SK-N-SH treated with all-trans-retinoic acid at 6 μM for 48 hours (cell line): ENCODE measurements around the gene PLXDC2.

Source experiments
- ATAC-seq: fragments of 200-7000 bp; cut with Tn5 transposase; 3 replicates; pipeline ENCODE4 v1.9.1; 2020; ENCODE audit warnings: mild to moderate bottlenecking, moderate library complexity
- ARNTL ChIP-seq: fragments of 450-650 bp; formaldehyde crosslinking; IDR thresholded peaks from 2 replicates; pipeline ENCODE4 v1.5.0; 2020; ENCODE audit warnings: low read depth, mild to moderate bottlenecking, moderate library complexity, borderline replicate concordance
- BACH2 ChIP-seq: fragments of 250-450 bp; sonication (Bioruptor Pico); IDR thresholded peaks from 2 replicates; pipeline ENCODE4 v1.9.0; 2021; ENCODE audit warnings: mild to moderate bottlenecking, borderline replicate concordance
- CREB5 ChIP-seq: fragments of 250-450 bp; sonication (Bioruptor Pico); IDR thresholded peaks from 2 replicates; pipeline ENCODE4 v1.5.1; 2020; ENCODE audit warnings: low read depth, mild to moderate bottlenecking, moderate library complexity
- CSDC2 ChIP-seq: fragments of 250-450 bp; sonication (Bioruptor Pico); IDR thresholded peaks from 2 replicates; pipeline ENCODE4 v1.5.0; 2020; ENCODE audit warnings: mild to moderate bottlenecking, moderate library complexity
- CSRNP3 ChIP-seq: fragments of 250-450 bp; sonication (Bioruptor Pico); IDR thresholded peaks from 2 replicates; pipeline ENCODE4 v1.5.1; 2021; ENCODE audit warnings: mild to moderate bottlenecking, moderate library complexity
- ESRRG ChIP-seq: fragments of 250-450 bp; sonication (Bioruptor Pico); IDR thresholded peaks from 2 replicates; pipeline ENCODE4 v1.6.1; 2021; ENCODE audit warnings: mild to moderate bottlenecking
- GLIS3 ChIP-seq: fragments of 250-450 bp; sonication (Bioruptor Pico); IDR thresholded peaks from 2 replicates; pipeline ENCODE4 v1.5.0; 2020; ENCODE audit warnings: mild to moderate bottlenecking, moderate library complexity
- ISL1 ChIP-seq: fragments of 250-450 bp; sonication (Bioruptor Pico); IDR thresholded peaks from 2 replicates; pipeline ENCODE4 v2.1.2; 2022; ENCODE audit warnings: mild to moderate bottlenecking, moderate library complexity
- OSR1 ChIP-seq: fragments of 250-450 bp; sonication (Bioruptor Pico); IDR thresholded peaks from 2 replicates; pipeline ENCODE4 v1.8.0; 2022; ENCODE audit warnings: moderate library complexity, mild to moderate bottlenecking, inconsistent platforms
- POU6F1 ChIP-seq: fragments of 250-450 bp; sonication (Bioruptor Pico); IDR thresholded peaks from 2 replicates; pipeline ENCODE4 v1.8.0; 2021; ENCODE audit warnings: low read depth, mild to moderate bottlenecking, moderate library complexity, borderline replicate concordance
- PPARA ChIP-seq: fragments of 250-450 bp; sonication (Bioruptor Pico); IDR thresholded peaks from 2 replicates; pipeline ENCODE4 v1.5.0; 2020; ENCODE audit warnings: mild to moderate bottlenecking, borderline replicate concordance
- RARB ChIP-seq: fragments of 250-450 bp; sonication (Bioruptor Pico); IDR thresholded peaks from 2 replicates; pipeline ENCODE4 v1.8.0; 2021; ENCODE audit warnings: mild to moderate bottlenecking, moderate library complexity
- SNAI2 ChIP-seq: fragments of 250-450 bp; sonication (Bioruptor Pico); IDR thresholded peaks from 2 replicates; pipeline ENCODE4 v1.5.0; 2020; ENCODE audit warnings: mild to moderate bottlenecking, moderate library complexity
- TSHZ2 ChIP-seq: fragments of 250-450 bp; sonication (Bioruptor Pico); IDR thresholded peaks from 2 replicates; pipeline ENCODE4 v1.5.0; 2020; ENCODE audit warnings: mild to moderate bottlenecking, moderate library complexity
- ZC3H10 ChIP-seq: fragments of 250-450 bp; sonication (Bioruptor Pico); IDR thresholded peaks from 2 replicates; pipeline ENCODE4 v1.5.1; 2021; ENCODE audit warnings: mild to moderate bottlenecking, moderate library complexity
- ZFP3 ChIP-seq: fragments of 250-450 bp; sonication (Bioruptor Pico); IDR thresholded peaks from 2 replicates; pipeline ENCODE4 v1.5.0; 2020; ENCODE audit warnings: mild to moderate bottlenecking, moderate library complexity
- ZFP30 ChIP-seq: fragments of 450-650 bp; formaldehyde crosslinking; IDR thresholded peaks from 2 replicates; pipeline ENCODE4 v1.5.0; 2022; ENCODE audit warnings: mild to moderate bottlenecking, moderate library complexity
- ZNF565 ChIP-seq: fragments of 450-650 bp; formaldehyde crosslinking; conservative IDR thresholded peaks from 2 replicates; pipeline ENCODE4 v1.5.0; 2020; ENCODE audit warnings: low read depth, mild to moderate bottlenecking, moderate library complexity
- ZNF70 ChIP-seq: fragments of 450-650 bp; formaldehyde crosslinking; IDR thresholded peaks from 2 replicates; pipeline ENCODE4 v1.5.0; 2020; ENCODE audit warnings: mild to moderate bottlenecking, moderate library complexity
- ZNF8 ChIP-seq: fragments of 450-650 bp; formaldehyde crosslinking; IDR thresholded peaks from 2 replicates; pipeline ENCODE4 v1.5.0; 2020; ENCODE audit warnings: mild to moderate bottlenecking, moderate library complexity

Gene PLXDC2

GRCh38 chr10:20303453-20304152 lies 487.4 kb downstream of the PLXDC2 start:
- ATAC-seq = no peak
- TF ChIP-seq ZFP30 (CRISPR knock-in tag) (no peak), ZNF8 (CRISPR knock-in tag) (no peak), OSR1 (CRISPR knock-in tag) (no peak), ARNTL (CRISPR knock-in tag) (no peak), ZNF70 (CRISPR knock-in tag) (no peak), TSHZ2 (CRISPR knock-in tag) (no peak), CREB5 (CRISPR knock-in tag) (no peak), ZC3H10 (CRISPR knock-in tag) (no peak), GLIS3 (CRISPR knock-in tag) (no peak), PPARA (CRISPR knock-in tag) (no peak), BACH2 (CRISPR knock-in tag) (no peak), POU6F1 (no peak), CSRNP3 (no peak), ESRRG (CRISPR knock-in tag) (no peak), ISL1 (CRISPR knock-in tag) (no peak), RARB (no peak)

GRCh38 chr10:20313665-20314064 lies 497.4 kb downstream of the PLXDC2 start:
- ATAC-seq = no peak
- TF ChIP-seq ZNF8 (CRISPR knock-in tag) (no peak), SNAI2 (CRISPR knock-in tag) (no peak), ZFP30 (CRISPR knock-in tag) (no peak), ESRRG (CRISPR knock-in tag) (no peak), ZFP3 (CRISPR knock-in tag) (no peak), ISL1 (CRISPR knock-in tag) (no peak), ZNF565 (no peak), GLIS3 (CRISPR knock-in tag) (no peak), TSHZ2 (CRISPR knock-in tag) (no peak), ARNTL (CRISPR knock-in tag) (no peak), ZNF70 (CRISPR knock-in tag) (no peak), CSDC2 (no peak), CREB5 (CRISPR knock-in tag) (no peak)
- TF ChIP-seq, all 23 proteins: peak for 0
